T1000 (cell line): ENCODE results near the gene PPP1R12B.
"Not testable (repeated sequence)": the region's sequence is repeated elsewhere in the genome, so short reads cannot be mapped to it uniquely, and the experiment has no call there.

Experiments
- DNase-seq: peaks from one replicate; lab custom pipeline; 2025; ENCODE audit warnings: mixed read lengths; lab: John Stamatoyannopoulos, UW

PPP1R12B gene

GRCh38 chr1:202629257-202629811 is 280.8 kb downstream of the PPP1R12B start:
- DNase-seq: not testable (repeated sequence)

DNA sequence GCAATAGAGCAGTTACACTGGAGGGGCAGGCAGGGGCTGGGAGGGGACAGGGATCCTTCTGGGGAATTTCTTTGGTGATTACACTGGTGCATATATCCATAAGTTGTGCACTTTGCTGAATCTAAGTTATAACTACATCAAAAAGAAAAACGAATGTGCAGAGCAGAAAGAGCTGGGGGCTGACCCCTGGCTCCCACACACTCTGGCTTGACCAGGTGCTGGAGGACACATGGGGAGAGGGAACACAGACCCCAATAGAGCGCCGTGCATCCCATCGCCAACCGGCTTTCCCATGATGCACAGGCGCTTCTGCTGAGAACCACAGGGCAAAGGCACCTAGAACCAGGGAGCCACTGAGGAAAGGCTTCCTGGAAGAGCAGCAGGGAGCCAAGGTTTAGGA is 281.6 kb downstream of the PPP1R12B start:
- not testable (repeated sequence) for DNase-seq

GRCh38 chr1:202630541-202630940 is 282.0 kb downstream of the PPP1R12B start:
- no peak for DNase-seq

DNA sequence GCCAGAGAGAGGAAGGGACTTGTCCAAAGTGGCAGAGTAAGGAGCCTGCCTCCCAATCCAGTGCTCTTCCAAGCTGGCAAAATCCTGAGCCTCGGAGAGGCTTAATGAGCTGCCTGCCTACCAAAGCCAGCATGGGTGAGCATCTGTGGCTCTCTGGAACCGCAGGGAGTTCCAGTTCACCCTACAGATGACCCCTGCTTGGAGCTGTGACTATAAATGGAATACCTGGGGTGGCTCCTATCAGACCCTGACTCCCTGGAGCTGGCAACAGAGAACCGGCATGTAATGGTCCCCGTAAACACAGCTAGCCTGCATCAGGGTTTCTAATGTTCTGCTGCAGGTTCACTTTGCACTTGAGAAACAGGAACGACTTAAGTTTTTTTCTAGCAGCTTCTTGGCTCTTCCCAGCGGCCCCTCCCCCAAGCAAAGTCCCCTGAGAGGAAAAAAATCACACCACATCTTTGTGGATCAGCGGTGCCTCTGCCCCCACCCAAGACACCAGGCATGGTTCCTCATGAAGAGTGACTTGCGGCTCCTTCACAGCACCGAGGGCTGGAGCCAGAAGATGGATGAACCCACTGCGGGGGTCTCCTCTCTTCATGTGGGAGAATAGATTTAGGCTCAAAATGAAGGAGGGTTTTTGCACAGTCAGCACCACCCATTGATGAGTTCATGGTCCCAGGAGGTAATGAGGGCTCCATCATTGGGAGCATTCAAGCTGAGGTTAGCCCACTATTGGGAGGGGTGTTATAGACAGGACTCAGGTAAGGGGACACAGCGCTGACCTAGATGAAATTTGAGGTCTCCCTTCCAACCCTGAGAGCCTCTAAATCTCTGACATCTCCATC is 282.8 kb downstream of the PPP1R12B start:
- DNase-seq: no peak

DNA sequence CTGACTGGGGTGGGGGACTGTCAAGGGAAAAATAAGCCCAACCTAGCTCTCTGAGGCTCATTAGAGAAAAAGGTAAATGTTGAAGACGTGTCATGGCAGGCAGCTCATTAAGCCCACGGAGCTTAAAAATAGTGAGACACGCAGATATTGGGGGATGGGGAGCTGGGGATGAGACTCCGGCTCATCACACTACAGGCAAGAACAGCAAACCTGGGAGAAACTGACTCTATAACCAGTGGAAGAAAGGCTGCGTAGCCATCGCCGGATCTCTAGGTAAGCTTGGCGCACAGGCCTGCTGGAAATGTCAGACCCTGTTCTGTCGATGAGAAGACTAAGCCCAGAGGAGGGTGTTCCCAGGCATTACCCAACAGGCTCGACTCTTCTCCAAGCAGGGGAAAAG is 283.7 kb downstream of the PPP1R12B start:
- no peak for DNase-seq

- not testable (repeated sequence) for DNase-seq
Observed at GRCh38 chr1:202636171-202636570, 287.7 kb downstream of the PPP1R12B start.

- not testable (repeated sequence) for DNase-seq
Observed at GRCh38 chr1:202637321-202638018, 289.0 kb downstream of the PPP1R12B start.

GRCh38 chr1:202638019-202638700 is 289.7 kb downstream of the PPP1R12B start:
- no peak for DNase-seq

DNA sequence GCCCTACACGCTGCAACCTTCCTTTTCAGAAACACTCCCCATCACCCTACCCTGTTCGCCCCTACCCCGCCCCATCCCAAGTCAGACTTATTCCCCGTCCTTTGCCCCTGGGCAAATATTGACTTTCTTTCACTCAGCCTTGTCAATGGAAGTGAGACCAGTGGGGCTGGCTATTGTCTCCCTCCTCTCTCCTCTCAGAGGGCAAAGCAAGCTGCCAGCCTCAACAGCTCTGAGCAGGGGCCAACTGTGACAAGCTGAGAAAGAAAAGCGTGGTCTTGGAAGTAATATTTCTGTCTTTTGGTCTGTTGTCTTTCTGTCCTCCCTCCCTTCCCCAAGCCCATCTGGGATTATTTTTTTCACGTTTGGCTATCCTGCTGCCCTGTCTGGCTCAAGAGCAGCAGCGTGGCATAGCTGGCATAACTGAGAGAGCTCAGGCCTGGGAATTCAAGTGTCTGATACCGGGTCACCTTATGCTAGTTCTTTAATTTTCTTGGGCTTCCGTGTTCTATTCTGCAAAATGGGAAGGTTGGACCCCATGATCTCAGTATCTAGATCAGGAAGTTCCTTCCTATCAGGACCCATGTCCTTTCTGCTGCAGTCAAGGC is 290.3 kb downstream of the PPP1R12B start:
- not testable (repeated sequence) for DNase-seq

DNA sequence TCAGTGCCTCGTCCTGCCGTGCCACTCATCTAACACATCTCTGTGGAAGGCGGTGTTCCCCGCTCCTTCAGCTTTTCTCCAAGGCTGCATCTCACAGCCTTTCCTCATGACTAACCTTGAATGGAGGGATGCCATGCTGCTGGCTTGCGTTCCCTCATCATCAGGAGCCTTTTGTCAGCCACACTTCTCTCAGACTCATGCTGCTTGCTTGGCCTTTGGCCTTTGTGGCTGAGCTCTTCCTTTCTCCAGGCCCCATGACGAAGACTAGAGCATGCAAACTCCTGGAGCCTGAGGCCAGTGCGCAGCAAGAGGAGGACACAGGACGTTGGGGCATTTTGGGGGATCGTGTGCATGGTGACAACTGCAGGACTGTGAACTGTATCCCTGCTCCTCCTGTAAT is 291.0 kb downstream of the PPP1R12B start:
- no peak for DNase-seq

DNA sequence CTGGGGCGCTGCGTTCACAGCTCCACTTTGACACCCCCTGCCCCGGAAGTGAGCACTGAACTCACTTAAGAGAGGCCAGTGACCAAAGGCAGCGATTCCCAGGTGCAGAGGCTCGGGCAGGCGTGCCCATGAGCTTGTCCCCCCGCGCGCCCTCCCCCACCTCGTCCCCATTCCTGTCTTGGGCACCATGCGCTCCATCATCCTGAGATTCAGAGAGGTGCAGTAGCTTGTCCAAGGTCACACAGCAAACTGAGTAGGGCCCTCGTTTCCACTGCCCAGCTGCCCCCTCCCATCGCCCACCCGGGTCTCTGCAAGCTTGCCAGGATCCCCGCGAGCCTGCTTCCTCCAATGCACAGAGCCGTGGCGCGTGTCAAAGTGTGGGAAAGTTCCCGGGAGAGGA is 293.7 kb downstream of the PPP1R12B start:
- no peak for DNase-seq
